GM12878 (cell line): ENCODE results near the gene COL4A3. TPM values are rescaled to one million over a fixed set of nuclear protein-coding genes. Genes with fewer than 3 reads are reported as not detected.

Source experiments
- ATAC-seq: fragments of 200-7000 bp; cut with Tn5 transposase; 3 replicates; pipeline ENCODE4 v1.9.1; 2020; ENCODE audit warnings: mild to moderate bottlenecking, moderate library complexity
- BruUV-seq: library from RNA; stranded (reverse); fragments of 400-500 nt; replicated peaks from 2 replicates; lab custom pipeline; 2021; lab: Mats Ljungman, UMichigan
- CTCF ChIA-PET: fragments of 300-600 bp; sonication (Branson Sonifier 250); formaldehyde crosslinking; extraction: SDS; loops from one replicate; lab custom pipeline; 2021; ENCODE audit warnings: inconsistent platforms; lab: Yijun Ruan, JAX
- POLR2A ChIA-PET: fragments of 350-600 bp; formaldehyde crosslinking; extraction: SDS; loops from one replicate; lab custom pipeline; 2021; ENCODE audit warnings: inconsistent platforms; lab: Charles Lee
- RAD21 ChIA-PET: fragments of 300-600 bp; sonication (Branson Sonifier 250); formaldehyde crosslinking; loops from one replicate; lab custom pipeline; 2023; ENCODE audit warnings: antibody characterized with exemption; ENCODE audit not compliant: unreplicated experiment; lab: Charles Lee
- SMC1A ChIA-PET: fragments of 300-600 bp; sonication (Branson Sonifier 250); formaldehyde crosslinking; loops from one replicate; lab custom pipeline; 2023; ENCODE audit not compliant: unreplicated experiment, uncharacterized antibody; lab: Charles Lee
- DNase-seq: peaks from one replicate; pipeline ENCODE4 v3.0.0-alpha.2; 2011; ENCODE audit warnings: low read depth, low spot score
- FAIRE-seq: peaks from 3 replicates; lab custom pipeline; 2011; peaks lifted over from hg19 to GRCh38; lab: Jason Lieb, UNC
- H2AFZ ChIP-seq: 2 replicates; pipeline ENCODE4 v1.6.0; 2011; ENCODE audit warnings: low read depth, low read length, control low read depth; ENCODE audit not compliant: control insufficient read depth
- H3K27ac ChIP-seq: 2 replicates; pipeline ENCODE4 v1.5.1; 2011; ENCODE audit warnings: control low read depth; ENCODE audit not compliant: control insufficient read depth, insufficient read depth
- H3K27me3 ChIP-seq, 2 experiments: replicated peaks in 1 of 2; 2 replicates each; pipeline versions ENCODE4 v1.6.0 to v1.6.1; 2011; ENCODE audit warnings: low read length in 1 of 2; ENCODE audit not compliant: control insufficient read depth in 2 of 2, insufficient read depth in 2 of 2
- H3K36me3 ChIP-seq, 2 experiments: 2 replicates each; pipeline ENCODE4 v1.5.1; 2011; ENCODE audit warnings: low read length in 1 of 2; ENCODE audit not compliant: control insufficient read depth in 2 of 2, insufficient read depth in 2 of 2
- H3K4me1 ChIP-seq: 2 replicates; pipeline ENCODE4 v1.6.1; 2011; ENCODE audit warnings: mild to moderate bottlenecking, low read length, moderate library complexity, mixed read lengths; ENCODE audit not compliant: control insufficient read depth, insufficient read depth
- H3K4me2 ChIP-seq: 2 replicates; pipeline ENCODE4 v1.6.0; 2011; ENCODE audit warnings: control low read depth; ENCODE audit not compliant: control insufficient read depth, insufficient read depth
- H3K4me3 ChIP-seq: fragments of 200-600 bp; sonication (generic); 2 replicates; pipeline ENCODE4 v1.5.1; 2016
- H3K79me2 ChIP-seq: 2 replicates; pipeline ENCODE4 v1.6.0; 2011; ENCODE audit warnings: low read length; ENCODE audit not compliant: control insufficient read depth, insufficient read depth
- H3K9ac ChIP-seq: 2 replicates; pipeline ENCODE4 v1.8.0; 2011; ENCODE audit warnings: low read length, control low read depth, mixed read lengths; ENCODE audit not compliant: control insufficient read depth, insufficient read depth
- H3K9me3 ChIP-seq: replicated peaks from 3 replicates; pipeline ENCODE4 v1.5.1; 2011; ENCODE audit warnings: mild to moderate bottlenecking, low read length; ENCODE audit not compliant: control insufficient read depth, insufficient read depth
- H4K20me1 ChIP-seq: 2 replicates; pipeline ENCODE4 v1.6.0; 2011; ENCODE audit not compliant: control insufficient read depth, insufficient read depth
- BCL3 ChIP-seq: IDR thresholded peaks from 2 replicates; pipeline ENCODE4 v1.6.1; 2011; ENCODE audit warnings: borderline replicate concordance, low read depth, mild to moderate bottlenecking, moderate library complexity, low read length; ENCODE audit not compliant: insufficient read depth, poor library complexity, severe bottlenecking
- E4F1 ChIP-seq: fragments of 450-650 bp; IDR thresholded peaks from 2 replicates; pipeline ENCODE4 v1.6.1; 2018; ENCODE audit warnings: borderline replicate concordance, mild to moderate bottlenecking; ENCODE audit not compliant: partially characterized antibody
- EED ChIP-seq: sonication (generic); IDR thresholded peaks from 2 replicates; pipeline ENCODE4 v1.6.1; 2016; ENCODE audit warnings: antibody characterized with exemption, low read depth
- ELK1 ChIP-seq: IDR thresholded peaks from 2 replicates; pipeline ENCODE4 v1.6.1; 2012; ENCODE audit warnings: low read depth, low read length, improper control_type of control experiment
- FOS ChIP-seq: IDR thresholded peaks from 3 replicates; pipeline ENCODE4 v1.6.1; 2011; ENCODE audit warnings: borderline replicate concordance; ENCODE audit not compliant: insufficient read length; ENCODE audit errors: extremely low read depth
- JUND ChIP-seq: IDR thresholded peaks from 2 replicates; pipeline ENCODE4 v1.6.1; 2012; ENCODE audit warnings: low read depth, mild to moderate bottlenecking, low read length, improper control_type of control experiment, moderate library complexity
- KDM1A ChIP-seq: fragments of 200-600 bp; sonication (generic); IDR thresholded peaks from 2 replicates; pipeline ENCODE4 v1.6.1; 2016; ENCODE audit warnings: borderline replicate concordance
- MXI1 ChIP-seq: fragments of 150-350 bp; IDR thresholded peaks from 2 replicates; pipeline ENCODE4 v1.6.1; 2011; ENCODE audit warnings: low read depth, mild to moderate bottlenecking, inconsistent platforms, low read length, improper control_type of control experiment
- NRF1 ChIP-seq: conservative IDR thresholded peaks from 2 replicates; pipeline ENCODE4 v1.6.1; 2011; ENCODE audit warnings: mild to moderate bottlenecking, low read depth, low read length, improper control_type of control experiment
- PKNOX1 ChIP-seq: fragments of 450-650 bp; IDR thresholded peaks from 2 replicates; pipeline ENCODE4 v1.6.1; 2016; ENCODE audit warnings: mild to moderate bottlenecking
- RAD51 ChIP-seq: fragments of 450-650 bp; IDR thresholded peaks from 2 replicates; pipeline ENCODE4 v1.6.1; 2016; ENCODE audit warnings: moderate library complexity, mild to moderate bottlenecking, inconsistent platforms
- RELB ChIP-seq: fragments of 450-650 bp; IDR thresholded peaks from 2 replicates; pipeline ENCODE4 v1.6.1; 2017; ENCODE audit warnings: low read depth, mild to moderate bottlenecking, moderate library complexity
- SUPT20H ChIP-seq: IDR thresholded peaks from 2 replicates; pipeline ENCODE4 v1.6.1; 2011; ENCODE audit warnings: low read depth, mild to moderate bottlenecking, low read length, moderate library complexity, borderline replicate concordance; ENCODE audit not compliant: control insufficient read depth
- TARDBP ChIP-seq: IDR thresholded peaks from 2 replicates; pipeline ENCODE4 v1.6.1; 2016; ENCODE audit warnings: borderline replicate concordance
- ZNF384 ChIP-seq: IDR thresholded peaks from 2 replicates; pipeline ENCODE4 v1.6.1; 2012; ENCODE audit warnings: low read depth, mild to moderate bottlenecking, low read length, improper control_type of control experiment, borderline replicate concordance
- in situ Hi-C: fragments of 300-500 bp; cut with MboI; formaldehyde crosslinking; loops from 9 replicates; pipeline ENCODE4 v1.14.3; 2018; ENCODE audit warnings: mixed read lengths
- intact Hi-C: fragments of 100-400 bp; cut with micrococcal nuclease; formaldehyde crosslinking; loops from one replicate; pipeline ENCODE4 v1.14.2; 2022; ENCODE audit not compliant: unreplicated experiment
- polyA plus RNA-seq, 11 experiments: library from polyadenylated mRNA; depleted of rRNA in 4 of 11; unstranded in 6 of 11; stranded (reverse) in 5 of 11; fragments of >200 nt; fragmentation: Nextera tagmentation in 4 of 11; fragmentation: Illumina TruSeq in 1 of 11; extraction: Ambion mirVana in 4 of 11; extraction: Trizol in 1 of 11; gene quantifications; 1 replicate in 1 of 11; 2 replicates in 10 of 11; pipeline versions ENCODE4 v1.2.1 to v1.2.3, GENCODE V29; 2011 to 2016; ENCODE audit warnings: inconsistent platforms in 2 of 11, missing spikeins in 2 of 11, low read depth in 1 of 11
- total RNA-seq, 4 experiments: library from RNA; depleted of rRNA in 3 of 4; stranded (reverse); fragments of >200 nt in 3 of 4; fragmentation: Illumina TruSeq in 1 of 4; extraction: Trizol in 1 of 4; gene quantifications; 2 replicates each; pipeline versions ENCODE4 v1.2.1 to v1.2.3, GENCODE V29; 2013 to 2021

Gene COL4A3
- total and polyA plus RNA-seq, 10 of the 15 experiments (the other 5 are each of a cell fraction or from before 2014, with no cell fraction given), result 0.34 to 10.5 (median 3.8) TPM

- FAIRE-seq (no peak), DNase-seq (no peak), ATAC-seq (no peak)
- no TSS peak for BruUV-seq
- RAD21 ChIA-PET, result no interaction called here
- no peak overlapping the region for H3K9ac ChIP-seq
- SMC1A ChIA-PET, result interaction anchor here (0.7 to 0.8 kb wide), 2 partner anchors 583 to 606 kb away, joined by 3 read pairs; no protein-coding TSS in a partner anchor
- in situ Hi-C loops, result no loop called here
- H2AFZ ChIP-seq, result no peak overlapping the region
- no peaks in the 10 kb centered on the region for H4K20me1 ChIP-seq
- intact Hi-C loops, result no loop called here
- H3K27ac ChIP-seq, result no peak overlapping the region
- H3K4me1 ChIP-seq, result no peaks in the 10 kb centered on the region
- no peaks in the 10 kb centered on the region for H3K9me3 ChIP-seq
- H3K79me2 ChIP-seq, result no peaks in the 10 kb centered on the region
- no peak overlapping the region for H3K4me2 ChIP-seq
- H3K4me3 ChIP-seq, result no peak overlapping the region
- no peaks in the 10 kb centered on the region for H3K27me3 ChIP-seq
- CTCF ChIA-PET, result interaction anchor here (2.2 kb wide), 1 partner anchor 56 kb away, joined by 4 read pairs; no protein-coding TSS in a partner anchor
- POLR2A ChIA-PET, result no interaction called here
- no peaks in the 10 kb centered on the region for H3K36me3 ChIP-seq
- no peak for TF ChIP-seq KDM1A
- no peak for TF ChIP-seq TARDBP
- no peak for TF ChIP-seq ZNF384
- no peak for TF ChIP-seq EED
- no peak for TF ChIP-seq RAD51
- TF ChIP-seq PKNOX1, result no peak
- no peak for TF ChIP-seq RELB
- no peak for TF ChIP-seq JUND
- TF ChIP-seq ELK1, result no peak
- no peak for TF ChIP-seq BCL3
- no peak for TF ChIP-seq E4F1
- no peak for TF ChIP-seq MXI1
- TF ChIP-seq SUPT20H, result no peak
- no peak for TF ChIP-seq FOS
- no peak for TF ChIP-seq NRF1
These were observed 18.3 kb downstream of the COL4A3 start for GRCh38 chr2:227182765-227183164.
